Suprapubic skin (tissue), 4 donors: ENCODE measurements around the gene PROK2.

Source experiments
- EP300 ChIP-seq: sonication (generic); formaldehyde crosslinking; IDR thresholded peaks from one replicate; pipeline ENCODE4 v1.6.1; 2017; ENCODE audit warnings: antibody characterized with exemption
- POLR2AphosphoS5 ChIP-seq, 3 donors: sonication (generic); formaldehyde crosslinking; IDR thresholded peaks; one replicate each; pipeline ENCODE4 v1.6.1; 2017; ENCODE audit warnings: antibody characterized with exemption in 3 of 3
- TF ChIP-seq, protein P1 (sequence below), 2 donors: fragments of 200-600 bp in 1 of 2; fragments of 450-650 bp in 1 of 2; sonication (generic) in 1 of 2; IDR thresholded peaks; one replicate each; pipeline ENCODE4 v1.5.1; 2016 to 2019; ENCODE audit warnings: antibody characterized with exemption in 2 of 2, mild to moderate bottlenecking in 1 of 2, moderate library complexity in 1 of 2

- TF ChIP-seq, protein P1, sequence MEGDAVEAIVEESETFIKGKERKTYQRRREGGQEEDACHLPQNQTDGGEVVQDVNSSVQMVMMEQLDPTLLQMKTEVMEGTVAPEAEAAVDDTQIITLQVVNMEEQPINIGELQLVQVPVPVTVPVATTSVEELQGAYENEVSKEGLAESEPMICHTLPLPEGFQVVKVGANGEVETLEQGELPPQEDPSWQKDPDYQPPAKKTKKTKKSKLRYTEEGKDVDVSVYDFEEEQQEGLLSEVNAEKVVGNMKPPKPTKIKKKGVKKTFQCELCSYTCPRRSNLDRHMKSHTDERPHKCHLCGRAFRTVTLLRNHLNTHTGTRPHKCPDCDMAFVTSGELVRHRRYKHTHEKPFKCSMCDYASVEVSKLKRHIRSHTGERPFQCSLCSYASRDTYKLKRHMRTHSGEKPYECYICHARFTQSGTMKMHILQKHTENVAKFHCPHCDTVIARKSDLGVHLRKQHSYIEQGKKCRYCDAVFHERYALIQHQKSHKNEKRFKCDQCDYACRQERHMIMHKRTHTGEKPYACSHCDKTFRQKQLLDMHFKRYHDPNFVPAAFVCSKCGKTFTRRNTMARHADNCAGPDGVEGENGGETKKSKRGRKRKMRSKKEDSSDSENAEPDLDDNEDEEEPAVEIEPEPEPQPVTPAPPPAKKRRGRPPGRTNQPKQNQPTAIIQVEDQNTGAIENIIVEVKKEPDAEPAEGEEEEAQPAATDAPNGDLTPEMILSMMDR (IDR thresholded peaks at IDR 0.05): no peak
- TF ChIP-seq POLR2AphosphoS5 (IDR thresholded peaks at IDR 0.05) (no peak), EP300 (no peak)
Observed at GRCh38 chr3:71805199-71805598, 20.3 kb upstream of the PROK2 start.
